ENCODE data around the gene TDRD6. TPM values are rescaled to one million over a fixed set of nuclear protein-coding genes. Genes with fewer than 3 reads are reported as not detected.

The TDRD6 gene
- total RNA-seq, 2 experiments from 2014 or later = not detected

DNA sequence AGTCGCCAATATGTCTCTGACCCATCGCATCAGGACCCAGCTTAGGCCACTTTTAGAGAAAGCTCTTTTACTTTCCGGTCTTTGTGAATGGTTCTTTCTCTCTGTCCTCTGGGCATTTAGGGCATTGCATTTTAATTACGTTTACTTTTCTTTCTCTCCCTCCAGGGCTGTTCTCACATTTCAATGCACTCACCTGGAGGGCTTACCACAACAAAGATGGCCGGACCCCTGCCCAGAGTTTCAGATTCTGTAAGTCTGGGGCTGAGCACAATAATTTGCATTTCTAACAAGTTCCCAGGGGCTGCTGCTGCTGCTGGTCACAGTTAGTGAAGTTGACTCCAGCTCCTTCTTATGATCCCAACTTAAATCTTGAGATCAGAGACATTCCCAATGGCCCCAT is 62.0 kb downstream of the TDRD6 start:
- ChIA-PET POLR2A (no interaction called here), CTCF (no interaction called here)
- intact Hi-C loops (cut with micrococcal nuclease) = no loop called here
- no peak for DNase-seq
- no peak for ATAC-seq
- Mint-ChIP-seq H3K27ac (no peak overlapping the region), H3K4me3 (no peak overlapping the region), H3K27me3 (peaks cover 17% of the 10 kb centered on the region), H3K4me1 (ENCODE audit: low read depth) (no peaks in the 10 kb centered on the region), H3K9me3 (no peaks in the 10 kb centered on the region), H3K36me3 (ENCODE audit: low read depth) (no peaks in the 10 kb centered on the region)
- TF ChIP-seq, protein P1, sequence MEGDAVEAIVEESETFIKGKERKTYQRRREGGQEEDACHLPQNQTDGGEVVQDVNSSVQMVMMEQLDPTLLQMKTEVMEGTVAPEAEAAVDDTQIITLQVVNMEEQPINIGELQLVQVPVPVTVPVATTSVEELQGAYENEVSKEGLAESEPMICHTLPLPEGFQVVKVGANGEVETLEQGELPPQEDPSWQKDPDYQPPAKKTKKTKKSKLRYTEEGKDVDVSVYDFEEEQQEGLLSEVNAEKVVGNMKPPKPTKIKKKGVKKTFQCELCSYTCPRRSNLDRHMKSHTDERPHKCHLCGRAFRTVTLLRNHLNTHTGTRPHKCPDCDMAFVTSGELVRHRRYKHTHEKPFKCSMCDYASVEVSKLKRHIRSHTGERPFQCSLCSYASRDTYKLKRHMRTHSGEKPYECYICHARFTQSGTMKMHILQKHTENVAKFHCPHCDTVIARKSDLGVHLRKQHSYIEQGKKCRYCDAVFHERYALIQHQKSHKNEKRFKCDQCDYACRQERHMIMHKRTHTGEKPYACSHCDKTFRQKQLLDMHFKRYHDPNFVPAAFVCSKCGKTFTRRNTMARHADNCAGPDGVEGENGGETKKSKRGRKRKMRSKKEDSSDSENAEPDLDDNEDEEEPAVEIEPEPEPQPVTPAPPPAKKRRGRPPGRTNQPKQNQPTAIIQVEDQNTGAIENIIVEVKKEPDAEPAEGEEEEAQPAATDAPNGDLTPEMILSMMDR (IDR thresholded peaks at IDR 0.05) = no peak

DNA sequence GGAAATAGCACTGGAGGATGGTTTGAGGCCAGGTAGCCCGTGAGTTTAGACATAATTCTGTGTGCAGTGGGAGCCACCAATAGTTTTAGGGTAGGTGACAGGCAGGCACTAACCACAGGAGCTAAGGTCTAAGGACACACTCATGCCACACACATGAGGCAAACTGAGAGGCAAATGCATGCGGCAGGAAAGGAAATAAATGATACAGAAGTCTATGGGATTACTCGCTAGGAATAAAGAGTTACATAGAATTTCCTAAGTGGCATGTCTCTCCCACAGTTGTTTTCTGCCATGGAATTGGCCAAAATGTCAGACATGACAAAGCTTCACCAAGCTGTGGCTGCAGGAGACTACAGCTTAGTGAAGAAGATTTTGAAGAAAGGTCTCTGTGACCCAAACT is 64.0 kb downstream of the TDRD6 start:
- H3K27ac Mint-ChIP-seq = no peak overlapping the region
- no peak for ATAC-seq
- CTCF ChIA-PET = no interaction called here

More for the DNA sequence above, 64.0 kb downstream of the TDRD6 start:
- Mint-ChIP-seq H3K4me3 (no peak overlapping the region), H3K36me3 (ENCODE audit: low read depth) (no peaks in the 10 kb centered on the region), H3K4me1 (ENCODE audit: low read depth) (no peaks in the 10 kb centered on the region), H3K27me3 (peaks cover 5% of the 10 kb centered on the region), H3K9me3 (no peaks in the 10 kb centered on the region)
- no peak for DNase-seq
- intact Hi-C loops (cut with micrococcal nuclease) = no loop called here
- POLR2A ChIA-PET = no interaction called here
- TF ChIP-seq, protein P1 (IDR thresholded peaks at IDR 0.05) = no peak

Other genes with a start within 250 kb of the TDRD6 start
- not detected for gene RCAN2, start 196.4 kb upstream of the TDRD6 start, total RNA-seq
- not detected for gene CYP39A1, start 35.1 kb upstream of the TDRD6 start, total RNA-seq
- gene SLC25A27, start 34.9 kb upstream of the TDRD6 start, total RNA-seq = under 1 TPM; 0.70 to 0.85 TPM
- gene PLA2G7, start 47.5 kb downstream of the TDRD6 start, total RNA-seq = not detected
- not detected for gene ANKRD66, start 59.0 kb downstream of the TDRD6 start, total RNA-seq
- not detected for gene MEP1A, start 105.5 kb downstream of the TDRD6 start, total RNA-seq
- gene ADGRF5, start 234.1 kb downstream of the TDRD6 start, total RNA-seq = not detected